ENCODE measurements around the gene PRG3. TPM values are rescaled to one million over a fixed set of nuclear protein-coding genes. Genes with fewer than 3 reads are reported as not detected.

The PRG3 gene
- total and polyA plus RNA-seq, 2 donors (not counting 3 experiments of a cell fraction or from before 2014, with no cell fraction given), result not detected

- ChIA-PET POLR2A (no interaction called here), CTCF (interaction anchor here (3.0 kb wide), 1 partner anchor 137 kb away, joined by 55 read pairs; no protein-coding TSS in a partner anchor)
- Histone ChIP-seq H3K4me1 (ENCODE audit: control insufficient read depth, extremely low read depth, insufficient read depth, low read length) (no peaks in the 10 kb centered on the region), H2AFZ (ENCODE audit: low read depth, low read length) (peak overlapping the region; percentile 76), H3K9ac (replicated peaks; ENCODE audit: extremely low read depth, insufficient read depth, low read length) (no peak overlapping the region), H3K27ac (ENCODE audit: insufficient read depth, low read depth, low read length) (no peak overlapping the region), H3K9me3 (replicated peaks; ENCODE audit: control insufficient read depth, insufficient read depth, low read length) (no peaks in the 10 kb centered on the region), H3K79me2 (ENCODE audit: control insufficient read depth, insufficient read depth, low read length) (no peaks in the 10 kb centered on the region), H3K4me3 (replicated peaks in 1 of 3; ENCODE audit: insufficient read depth in 1 of 3, low read depth in 1 of 3, low read length in 3 of 3) (no peak overlapping the region), H4K20me1 (replicated peaks; ENCODE audit: control insufficient read depth, extremely low read depth, insufficient read depth, low read length) (no peaks in the 10 kb centered on the region), H3K4me2 (ENCODE audit: insufficient read depth, low read length) (no peak overlapping the region), H3K9me1 (replicated peaks; ENCODE audit: control insufficient read depth, extremely low read depth, insufficient read depth, low read length) (no peaks in the 10 kb centered on the region), H3K27me3 (ENCODE audit: control insufficient read depth in 2 of 2, insufficient read depth in 2 of 2, low read length in 2 of 2) (peaks cover 0 to 3% of the 10 kb centered on the region in 2 experiments), H3K36me3 (ENCODE audit: control insufficient read depth in 2 of 2, extremely low read depth in 1 of 2, insufficient read depth in 2 of 2, low read length in 2 of 2) (no peaks in the 10 kb centered on the region)
- intact Hi-C loops (cut with micrococcal nuclease) (loop anchor here (1.0 to 5.0 kb wide), 7 partner anchors 62 to 1177 kb away; no protein-coding TSS in a partner anchor), dilution Hi-C loops (cut with MboI; ENCODE audit: extremely low pct_ligation_motif_present, low sequenced_read_pairs) (no loop called here)
- FAIRE-seq (no peak), DNase-seq (ENCODE audit: low read depth, low spot score) (no peak)
- no TSS peak for BruUV-seq (replicated peaks)
- TF ChIP-seq EZH2 (IDR thresholded peaks at IDR 0.05; ENCODE audit: borderline replicate concordance, low read depth, low read length, severe bottlenecking) (no peak), JUN (IDR thresholded peaks at IDR 0.05; ENCODE audit: borderline replicate concordance, insufficient read depth, insufficient read length, low read depth) (no peak), MYC (IDR thresholded peaks at IDR 0.05; ENCODE audit: low read depth, low read length) (no peak), FOS (IDR thresholded peaks at IDR 0.05; ENCODE audit: borderline replicate concordance, insufficient read depth, low read length) (no peak), MAX (IDR thresholded peaks at IDR 0.05; ENCODE audit: insufficient read depth, insufficient read length) (no peak), POLR2AphosphoS5 (IDR thresholded peaks at IDR 0.05; ENCODE audit: insufficient read depth, low read depth, low read length) (no peak), POLR2A (IDR thresholded peaks at IDR 0.05; ENCODE audit: low read depth, low read length) (no peak), GATA2 (IDR thresholded peaks at IDR 0.05; ENCODE audit: insufficient read depth, insufficient read length, low read depth, low read length) (no peak)
- TF ChIP-seq, protein P1, sequence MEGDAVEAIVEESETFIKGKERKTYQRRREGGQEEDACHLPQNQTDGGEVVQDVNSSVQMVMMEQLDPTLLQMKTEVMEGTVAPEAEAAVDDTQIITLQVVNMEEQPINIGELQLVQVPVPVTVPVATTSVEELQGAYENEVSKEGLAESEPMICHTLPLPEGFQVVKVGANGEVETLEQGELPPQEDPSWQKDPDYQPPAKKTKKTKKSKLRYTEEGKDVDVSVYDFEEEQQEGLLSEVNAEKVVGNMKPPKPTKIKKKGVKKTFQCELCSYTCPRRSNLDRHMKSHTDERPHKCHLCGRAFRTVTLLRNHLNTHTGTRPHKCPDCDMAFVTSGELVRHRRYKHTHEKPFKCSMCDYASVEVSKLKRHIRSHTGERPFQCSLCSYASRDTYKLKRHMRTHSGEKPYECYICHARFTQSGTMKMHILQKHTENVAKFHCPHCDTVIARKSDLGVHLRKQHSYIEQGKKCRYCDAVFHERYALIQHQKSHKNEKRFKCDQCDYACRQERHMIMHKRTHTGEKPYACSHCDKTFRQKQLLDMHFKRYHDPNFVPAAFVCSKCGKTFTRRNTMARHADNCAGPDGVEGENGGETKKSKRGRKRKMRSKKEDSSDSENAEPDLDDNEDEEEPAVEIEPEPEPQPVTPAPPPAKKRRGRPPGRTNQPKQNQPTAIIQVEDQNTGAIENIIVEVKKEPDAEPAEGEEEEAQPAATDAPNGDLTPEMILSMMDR (IDR thresholded peaks at IDR 0.05; ENCODE audit: extremely low read depth in 1 of 2, insufficient read depth in 1 of 2, low read depth in 1 of 2, low read length in 2 of 2), result no peak
Observed at GRCh38 chr11:57344826-57345225, 36.1 kb downstream of the PRG3 start.

Measured in endothelial cell of umbilical vein (primary cell).